GM23248 (cell line): ENCODE results near the gene TMEM108. TPM values are rescaled to one million over a fixed set of nuclear protein-coding genes. Genes with fewer than 3 reads are reported as not detected.

Experiments
- DNase-seq: peaks from one replicate; pipeline ENCODE4 v3.0.0-alpha.2; 2015
- H2AFZ ChIP-seq: fragments of 200-600 bp; sonication (generic); 2 replicates; pipeline ENCODE4 v1.6.1; 2016; ENCODE audit warnings: antibody characterized with exemption
- H3F3A ChIP-seq: fragments of 200-600 bp; sonication (generic); 2 replicates; pipeline ENCODE4 v1.6.1; 2016; ENCODE audit warnings: mild to moderate bottlenecking, antibody characterized with exemption, mixed run types; ENCODE audit not compliant: insufficient read depth
- H3K27ac ChIP-seq: fragments of 200-600 bp; sonication (generic); 2 replicates; pipeline ENCODE4 v1.5.1; 2016; ENCODE audit warnings: mild to moderate bottlenecking
- H3K27me3 ChIP-seq: fragments of 200-600 bp; sonication (generic); replicated peaks from 2 replicates; pipeline ENCODE4 v1.6.1; 2016; ENCODE audit warnings: mild to moderate bottlenecking; ENCODE audit not compliant: insufficient read depth
- H3K36me3 ChIP-seq: fragments of 200-600 bp; sonication (generic); 2 replicates; pipeline ENCODE4 v1.6.1; 2016; ENCODE audit warnings: low read depth, mild to moderate bottlenecking
- H3K4me1 ChIP-seq: fragments of 200-600 bp; sonication (generic); 2 replicates; pipeline ENCODE4 v1.6.1; 2016; ENCODE audit warnings: mild to moderate bottlenecking; ENCODE audit not compliant: insufficient read depth
- H3K4me2 ChIP-seq: fragments of 200-600 bp; sonication (generic); one replicate; pipeline ENCODE4 v1.6.1; 2016; ENCODE audit warnings: mild to moderate bottlenecking; ENCODE audit not compliant: unreplicated experiment
- H3K4me3 ChIP-seq: fragments of 200-600 bp; sonication (generic); 2 replicates; pipeline ENCODE4 v1.5.1; 2016; ENCODE audit warnings: mild to moderate bottlenecking
- H3K79me2 ChIP-seq: fragments of 200-600 bp; sonication (generic); 2 replicates; pipeline ENCODE4 v1.6.1; 2016; ENCODE audit warnings: mild to moderate bottlenecking; ENCODE audit not compliant: insufficient read depth
- H3K9ac ChIP-seq: fragments of 200-600 bp; sonication (generic); 2 replicates; pipeline ENCODE4 v1.6.1; 2016; ENCODE audit warnings: mild to moderate bottlenecking
- H3K9me2 ChIP-seq: fragments of 200-600 bp; sonication (generic); 2 replicates; pipeline ENCODE4 v1.6.1; 2016; ENCODE audit warnings: mixed run types, mild to moderate bottlenecking, moderate library complexity; ENCODE audit not compliant: insufficient read depth
- H3K9me3 ChIP-seq: fragments of 200-600 bp; sonication (generic); one replicate; pipeline ENCODE4 v1.6.1; 2017; ENCODE audit warnings: low read depth
- H4K20me1 ChIP-seq: fragments of 200-600 bp; sonication (generic); 2 replicates; pipeline ENCODE4 v1.6.0; 2016; ENCODE audit not compliant: insufficient read depth
- EZH2 ChIP-seq: fragments of 200-600 bp; sonication (generic); IDR thresholded peaks from 2 replicates; pipeline ENCODE4 v1.6.1; 2018; ENCODE audit warnings: antibody characterized with exemption, mild to moderate bottlenecking; ENCODE audit not compliant: insufficient read depth, poor library complexity, severe bottlenecking
- EZH2phosphoT487 ChIP-seq: fragments of 200-600 bp; sonication (generic); IDR thresholded peaks from 2 replicates; pipeline ENCODE4 v1.6.1; 2018; ENCODE audit warnings: antibody characterized with exemption, moderate library complexity, mild to moderate bottlenecking, low read depth; ENCODE audit not compliant: insufficient read depth
- WGBS, 2 experiments: methylation state at CpG; one replicate each; pipeline ENCODE4 v1.1.6; 2015 to 2017; ENCODE audit warnings: low lambda C conversion rate in 2 of 2, low coverage in 1 of 2; ENCODE audit errors: missing lambda C conversion rate in 2 of 2; 5-methylcytosine and 5-hydroxymethylcytosine counted together
- in situ Hi-C: fragments of 300-500 bp; cut with MboI; formaldehyde crosslinking; loops from 2 replicates; pipeline ENCODE4 v1.15.0; 2020
- polyA plus RNA-seq: library from polyadenylated mRNA; unstranded; fragments of >200 nt; fragmentation: Nextera tagmentation; extraction: Ambion mirVana; gene quantifications from 2 replicates; pipeline ENCODE4 v1.2.1, GENCODE V29; 2016
- total RNA-seq: library from RNA; depleted of rRNA; stranded (reverse); fragments of >200 nt; shearing (Covaris generic); gene quantifications from 2 replicates; pipeline ENCODE4 v1.2.3, GENCODE V29; 2014

The TMEM108 gene
- total and polyA plus RNA-seq, 2 experiments from 2014 or later = not detected

GRCh38 chr3:133246119-133246518 lies 207.9 kb downstream of the TMEM108 start:
- WGBS, 2 experiments = 12 to 18% methylated on average over 1 of the region's 1 CpG
- DNase-seq = no peak
- Histone ChIP-seq H4K20me1 (no peaks in the 10 kb centered on the region), H2AFZ (no peak overlapping the region), H3F3A (no peaks in the 10 kb centered on the region), H3K4me1 (no peaks in the 10 kb centered on the region), H3K9ac (no peak overlapping the region), H3K4me2 (no peak overlapping the region), H3K9me3 (no peaks in the 10 kb centered on the region), H3K9me2 (no peaks in the 10 kb centered on the region), H3K79me2 (no peaks in the 10 kb centered on the region), H3K4me3 (no peak overlapping the region), H3K27me3 (no peaks in the 10 kb centered on the region), H3K36me3 (no peaks in the 10 kb centered on the region), H3K27ac (no peak overlapping the region)
- TF ChIP-seq EZH2phosphoT487 = no peak
- no peak for TF ChIP-seq EZH2
- in situ Hi-C loops = no loop called here

DNA sequence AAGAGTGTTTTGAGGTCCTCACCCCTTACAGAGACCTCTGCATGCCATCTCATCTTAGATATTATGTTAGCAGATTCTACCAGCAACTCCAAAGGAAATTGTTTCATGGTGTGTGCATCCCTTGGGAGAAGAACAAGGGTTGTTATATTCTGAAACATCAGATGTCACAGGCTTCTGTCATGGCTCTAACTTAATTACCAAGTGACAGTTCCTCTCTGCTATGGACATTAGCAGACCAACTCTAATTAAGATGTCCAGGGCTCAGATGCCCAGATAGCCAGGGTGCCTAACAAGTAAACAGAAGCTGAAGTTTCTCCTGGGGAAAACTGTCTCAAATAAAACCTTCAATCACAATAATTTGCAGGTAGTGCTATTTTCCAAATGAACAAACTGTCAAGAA lies 208.6 kb downstream of the TMEM108 start:
- Histone ChIP-seq H3K27me3 (no peaks in the 10 kb centered on the region), H3K27ac (no peak overlapping the region), H3K4me3 (no peak overlapping the region), H4K20me1 (no peaks in the 10 kb centered on the region), H3K79me2 (no peaks in the 10 kb centered on the region), H3K36me3 (no peaks in the 10 kb centered on the region), H3K9ac (no peak overlapping the region), H3K4me1 (no peaks in the 10 kb centered on the region), H3K9me2 (no peaks in the 10 kb centered on the region), H3K9me3 (no peaks in the 10 kb centered on the region), H3F3A (no peaks in the 10 kb centered on the region), H2AFZ (no peak overlapping the region), H3K4me2 (no peak overlapping the region)
- in situ Hi-C loops = no loop called here
- DNase-seq = no peak
- TF ChIP-seq EZH2phosphoT487 (no peak), EZH2 (no peak)

- no peak for TF ChIP-seq EZH2
- no peak for TF ChIP-seq EZH2phosphoT487
- no peak overlapping the region for H3K9ac ChIP-seq
- no peaks in the 10 kb centered on the region for H3F3A ChIP-seq
- H2AFZ ChIP-seq = no peak overlapping the region
- no peak for DNase-seq
- WGBS, 2 experiments = 51 to 52% methylated on average over 2 of the region's 2 CpGs
- no peak overlapping the region for H3K27ac ChIP-seq
- H3K4me3 ChIP-seq = no peak overlapping the region
- H3K79me2 ChIP-seq = no peaks in the 10 kb centered on the region
- no peaks in the 10 kb centered on the region for H3K27me3 ChIP-seq
- no peaks in the 10 kb centered on the region for H3K9me2 ChIP-seq
- H3K9me3 ChIP-seq = no peaks in the 10 kb centered on the region
- H3K4me2 ChIP-seq = no peak overlapping the region
- in situ Hi-C loops = no loop called here
- H3K4me1 ChIP-seq = no peaks in the 10 kb centered on the region
- no peaks in the 10 kb centered on the region for H4K20me1 ChIP-seq
- H3K36me3 ChIP-seq = no peaks in the 10 kb centered on the region
Measured at GRCh38 chr3:133248389-133248788, 210.2 kb downstream of the TMEM108 start.

- DNase-seq = no peak
- no peak overlapping the region for H3K4me2 ChIP-seq
- H2AFZ ChIP-seq = no peak overlapping the region
- H3K9me3 ChIP-seq = no peaks in the 10 kb centered on the region
- H3K79me2 ChIP-seq = no peaks in the 10 kb centered on the region
- TF ChIP-seq EZH2phosphoT487 (no peak), EZH2 (no peak)
- no peaks in the 10 kb centered on the region for H3K9me2 ChIP-seq
- no peaks in the 10 kb centered on the region for H3K27me3 ChIP-seq
- no peak overlapping the region for H3K4me3 ChIP-seq
- no peak overlapping the region for H3K9ac ChIP-seq
- no peak overlapping the region for H3K27ac ChIP-seq
- 0 to 3% methylated on average over 2 of the region's 2 CpGs for WGBS, 2 experiments
- in situ Hi-C loops = no loop called here
- H3K36me3 ChIP-seq = no peaks in the 10 kb centered on the region
- no peaks in the 10 kb centered on the region for H3K4me1 ChIP-seq
- H3F3A ChIP-seq = no peaks in the 10 kb centered on the region
- no peaks in the 10 kb centered on the region for H4K20me1 ChIP-seq
Measured at GRCh38 chr3:133249490-133249889, 211.3 kb downstream of the TMEM108 start.

- TF ChIP-seq EZH2 (no peak), EZH2phosphoT487 (no peak)
- DNase-seq = no peak
- Histone ChIP-seq H3K36me3 (no peaks in the 10 kb centered on the region), H4K20me1 (no peaks in the 10 kb centered on the region), H3K27ac (no peak overlapping the region), H3K9ac (no peak overlapping the region), H3K4me3 (no peak overlapping the region), H3K9me3 (no peaks in the 10 kb centered on the region), H3K79me2 (no peaks in the 10 kb centered on the region), H3K4me1 (no peaks in the 10 kb centered on the region), H3K4me2 (no peak overlapping the region), H3K27me3 (no peaks in the 10 kb centered on the region), H3K9me2 (no peaks in the 10 kb centered on the region), H2AFZ (no peak overlapping the region), H3F3A (no peaks in the 10 kb centered on the region)
- in situ Hi-C loops = no loop called here
- WGBS, 2 experiments = 33 to 37% methylated on average over 2 of the region's 2 CpGs
Measured at GRCh38 chr3:133254151-133254550, 216.0 kb downstream of the TMEM108 start.
